GM18951 (cell line): ENCODE results near the gene KRAS.

ENCODE experiments used
- POLR2A ChIP-seq: IDR thresholded peaks from 4 replicates; pipeline ENCODE4 v1.6.1; 2011; ENCODE audit warnings: mild to moderate bottlenecking; ENCODE audit not compliant: insufficient read length, insufficient read depth; ENCODE audit errors: extremely low read depth
- in situ Hi-C: fragments of 300-500 bp; cut with MboI; formaldehyde crosslinking; loops from one replicate; pipeline ENCODE4 v1.12.0; 2022; ENCODE audit warnings: low sequenced_read_pairs, mixed read lengths, inconsistent platforms; ENCODE audit not compliant: unreplicated experiment

Gene KRAS

GRCh38 chr12:25248732-25249131, 2.0 kb downstream of the KRAS start:
- in situ Hi-C loops = no loop called here
- no peak for TF ChIP-seq POLR2A

- in situ Hi-C loops = no loop called here
- no peak for TF ChIP-seq POLR2A
These were observed 2.6 kb downstream of the KRAS start for GRCh38 chr12:25248137-25248536.

GRCh38 chr12:25245491-25245890, 5.2 kb downstream of the KRAS start:
- no peak for TF ChIP-seq POLR2A
- in situ Hi-C loops = no loop called here

GRCh38 chr12:25243680-25243990, 7.1 kb downstream of the KRAS start:
- in situ Hi-C loops = no loop called here
- TF ChIP-seq POLR2A = no peak

GRCh38 chr12:25242981-25243679, 7.6 kb downstream of the KRAS start:
- no peak for TF ChIP-seq POLR2A
- in situ Hi-C loops = no loop called here

GRCh38 chr12:25241167-25242020, 9.3 kb downstream of the KRAS start:
- no peak for TF ChIP-seq POLR2A
- in situ Hi-C loops = no loop called here

GRCh38 chr12:25236626-25237025, 14.1 kb downstream of the KRAS start:
- no peak for TF ChIP-seq POLR2A
- in situ Hi-C loops = no loop called here

GRCh38 chr12:25236190-25236589, 14.5 kb downstream of the KRAS start:
- no peak for TF ChIP-seq POLR2A
- in situ Hi-C loops = no loop called here

- TF ChIP-seq POLR2A = no peak
- in situ Hi-C loops = no loop called here
These were observed 37.4 kb downstream of the KRAS start for GRCh38 chr12:25213338-25213737.

GRCh38 chr12:25208554-25208953, 42.2 kb downstream of the KRAS start:
- TF ChIP-seq POLR2A = no peak
- in situ Hi-C loops = no loop called here

- no peak for TF ChIP-seq POLR2A
- in situ Hi-C loops = no loop called here
These were observed 42.9 kb downstream of the KRAS start for GRCh38 chr12:25207846-25208245.

- in situ Hi-C loops = no loop called here
- TF ChIP-seq POLR2A = no peak
These were observed 43.3 kb downstream of the KRAS start for GRCh38 chr12:25207411-25207810.

- in situ Hi-C loops = no loop called here
- no peak for TF ChIP-seq POLR2A
These were observed 48.6 kb downstream of the KRAS start for GRCh38 chr12:25202137-25202536.

GRCh38 chr12:25200703-25201102, 50.0 kb downstream of the KRAS start:
- TF ChIP-seq POLR2A = no peak
- in situ Hi-C loops = no loop called here
